GM13977 (cell line): Measurements from ENCODE around the gene APC.

Experiments used
- DNase-seq: peaks from one replicate; pipeline ENCODE4 v3.0.0; 2012; ENCODE audit warnings: low spot score
- in situ Hi-C: fragments of 300-500 bp; cut with MboI; formaldehyde crosslinking; loops from one replicate; pipeline ENCODE4 v1.12.0; 2022; ENCODE audit warnings: low sequenced_read_pairs, low pct_unique_long_range_greater_than_20kb, mixed read lengths, inconsistent platforms; ENCODE audit not compliant: unreplicated experiment
- TF ChIP-seq, protein P1 (sequence below): IDR thresholded peaks from 2 replicates; pipeline ENCODE4 v1.5.1; 2012; ENCODE audit warnings: mild to moderate bottlenecking, control low read depth; ENCODE audit not compliant: insufficient read depth; ENCODE audit errors: extremely low read depth, missing control alignments

APC gene

DNA sequence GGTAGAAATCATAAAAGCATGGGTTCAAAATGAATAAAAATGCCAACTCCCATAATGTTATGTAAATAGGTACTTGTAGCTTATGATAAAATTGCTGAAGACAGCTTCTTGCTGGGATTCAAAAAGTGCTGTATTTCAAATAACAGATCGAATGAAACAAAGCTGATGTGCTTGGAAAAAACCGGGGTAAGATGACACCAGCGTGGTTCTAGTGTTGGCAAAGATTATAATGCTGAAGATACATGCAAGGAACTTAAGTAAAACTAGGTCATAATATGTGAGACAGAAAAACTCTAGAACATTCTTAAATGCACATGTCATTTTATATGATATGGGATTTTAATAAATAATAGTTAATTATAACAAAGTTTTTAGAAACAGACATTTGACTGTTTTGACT, 44.4 kb upstream of the APC start:
- TF ChIP-seq, protein P1, sequence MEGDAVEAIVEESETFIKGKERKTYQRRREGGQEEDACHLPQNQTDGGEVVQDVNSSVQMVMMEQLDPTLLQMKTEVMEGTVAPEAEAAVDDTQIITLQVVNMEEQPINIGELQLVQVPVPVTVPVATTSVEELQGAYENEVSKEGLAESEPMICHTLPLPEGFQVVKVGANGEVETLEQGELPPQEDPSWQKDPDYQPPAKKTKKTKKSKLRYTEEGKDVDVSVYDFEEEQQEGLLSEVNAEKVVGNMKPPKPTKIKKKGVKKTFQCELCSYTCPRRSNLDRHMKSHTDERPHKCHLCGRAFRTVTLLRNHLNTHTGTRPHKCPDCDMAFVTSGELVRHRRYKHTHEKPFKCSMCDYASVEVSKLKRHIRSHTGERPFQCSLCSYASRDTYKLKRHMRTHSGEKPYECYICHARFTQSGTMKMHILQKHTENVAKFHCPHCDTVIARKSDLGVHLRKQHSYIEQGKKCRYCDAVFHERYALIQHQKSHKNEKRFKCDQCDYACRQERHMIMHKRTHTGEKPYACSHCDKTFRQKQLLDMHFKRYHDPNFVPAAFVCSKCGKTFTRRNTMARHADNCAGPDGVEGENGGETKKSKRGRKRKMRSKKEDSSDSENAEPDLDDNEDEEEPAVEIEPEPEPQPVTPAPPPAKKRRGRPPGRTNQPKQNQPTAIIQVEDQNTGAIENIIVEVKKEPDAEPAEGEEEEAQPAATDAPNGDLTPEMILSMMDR, result no peak
- in situ Hi-C loops, result no loop called here

DNA sequence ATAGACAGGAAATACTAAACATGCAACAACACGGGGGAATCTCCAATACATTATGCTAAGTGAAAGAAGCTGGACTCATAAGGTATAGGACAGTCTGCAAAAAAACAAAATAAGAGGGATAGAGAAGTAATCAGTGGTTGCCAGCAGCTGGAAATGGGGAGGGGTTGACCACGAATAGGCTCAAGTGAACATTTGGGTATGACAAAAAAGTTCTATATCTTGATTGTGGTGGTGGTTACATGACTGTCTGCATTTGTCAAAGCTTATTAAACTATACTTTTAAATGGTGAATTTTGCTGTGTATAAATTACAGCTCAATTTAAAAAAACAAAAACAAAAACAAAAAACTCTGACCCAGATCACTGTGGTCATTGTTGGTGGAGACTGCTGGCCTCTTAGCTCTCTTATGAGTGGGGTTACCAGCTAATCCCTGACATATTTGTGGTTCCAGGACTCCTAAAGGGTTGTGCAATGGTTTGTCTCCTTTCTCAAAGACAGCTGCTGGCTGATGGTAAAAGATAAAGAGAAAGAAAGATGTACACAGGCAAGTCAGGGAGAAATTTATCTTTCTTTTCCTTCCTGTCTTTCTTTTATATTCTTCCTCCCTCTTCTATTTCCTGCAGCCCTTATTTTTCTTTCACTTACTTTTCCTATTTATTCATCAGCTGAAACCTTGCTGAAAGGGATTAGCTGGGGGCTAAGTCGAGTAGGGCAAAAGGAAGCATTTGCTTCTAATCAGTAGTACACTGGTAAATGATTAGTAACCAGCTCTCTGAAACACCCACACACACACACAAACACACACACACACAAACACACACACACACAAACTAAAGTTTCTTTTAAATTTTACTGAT, 42.6 kb upstream of the APC start:
- no peak for DNase-seq
- in situ Hi-C loops, result no loop called here
- TF ChIP-seq, protein P1, result no peak

More for the DNA sequence above, 44.4 kb upstream of the APC start:
- DNase-seq, result no peak

DNA sequence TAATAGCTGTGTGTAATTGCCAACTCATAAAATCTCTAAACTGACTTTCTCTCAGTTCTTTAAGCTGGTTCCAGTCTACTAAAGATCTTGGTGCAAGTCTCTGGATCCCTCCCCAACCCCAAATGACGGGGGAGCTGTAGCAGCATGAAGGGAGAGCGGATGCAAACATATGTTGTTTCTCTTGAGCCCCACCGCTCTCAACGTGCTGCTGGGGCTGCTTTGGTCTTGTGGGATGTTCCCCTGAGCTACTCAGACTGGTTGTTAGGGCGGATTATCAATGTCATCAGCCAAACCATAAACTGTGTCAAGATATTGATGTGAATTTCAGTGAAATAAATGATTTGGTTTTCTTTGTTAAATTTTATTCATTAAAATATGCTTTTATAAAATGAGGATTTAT, 40.9 kb upstream of the APC start:
- in situ Hi-C loops, result no loop called here
- TF ChIP-seq, protein P1, result no peak
- DNase-seq, result no peak

DNA sequence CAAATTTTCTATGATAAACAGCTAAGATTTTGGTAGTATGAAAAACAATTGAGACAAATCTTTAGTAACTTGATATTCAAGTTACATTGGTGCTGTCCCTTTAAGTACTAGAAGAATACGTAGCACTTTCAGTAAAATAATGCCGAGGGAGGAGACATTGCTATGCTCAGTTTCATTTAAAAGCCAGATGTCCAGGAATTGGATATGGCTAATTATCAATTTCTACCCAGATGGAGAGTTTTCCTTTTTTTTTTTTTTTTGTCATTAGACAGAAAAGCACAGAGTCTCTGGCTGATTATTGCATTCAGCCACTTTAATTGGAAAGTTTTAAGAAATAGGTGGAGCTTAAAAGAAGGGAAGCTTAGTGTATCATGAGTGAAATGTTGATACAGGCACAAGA, 40.4 kb upstream of the APC start:
- in situ Hi-C loops, result no loop called here

DNA sequence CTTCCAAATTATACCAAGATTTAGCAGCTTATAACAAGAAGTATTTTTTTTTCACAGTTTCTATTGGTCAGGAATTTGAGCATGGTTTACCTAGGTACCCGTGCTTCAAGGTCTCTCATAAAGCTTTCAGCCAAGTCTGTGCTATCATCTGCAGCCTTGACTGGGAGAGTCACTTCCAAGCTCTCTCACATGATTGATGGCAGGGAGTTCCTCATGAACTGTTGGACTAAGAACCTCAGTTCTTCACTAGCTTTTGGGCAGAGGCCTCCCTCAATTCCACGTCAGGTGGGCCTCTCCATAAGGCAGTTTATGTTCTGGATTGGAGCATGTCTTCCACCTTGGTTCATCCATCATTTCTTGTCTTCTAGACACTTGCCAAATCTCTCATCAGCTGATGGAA, 39.9 kb upstream of the APC start:
- TF ChIP-seq, protein P1, result no peak
- in situ Hi-C loops, result no loop called here
- DNase-seq, result no peak

More for the DNA sequence above, 40.4 kb upstream of the APC start:
- TF ChIP-seq, protein P1, result no peak
- DNase-seq, result no peak

DNA sequence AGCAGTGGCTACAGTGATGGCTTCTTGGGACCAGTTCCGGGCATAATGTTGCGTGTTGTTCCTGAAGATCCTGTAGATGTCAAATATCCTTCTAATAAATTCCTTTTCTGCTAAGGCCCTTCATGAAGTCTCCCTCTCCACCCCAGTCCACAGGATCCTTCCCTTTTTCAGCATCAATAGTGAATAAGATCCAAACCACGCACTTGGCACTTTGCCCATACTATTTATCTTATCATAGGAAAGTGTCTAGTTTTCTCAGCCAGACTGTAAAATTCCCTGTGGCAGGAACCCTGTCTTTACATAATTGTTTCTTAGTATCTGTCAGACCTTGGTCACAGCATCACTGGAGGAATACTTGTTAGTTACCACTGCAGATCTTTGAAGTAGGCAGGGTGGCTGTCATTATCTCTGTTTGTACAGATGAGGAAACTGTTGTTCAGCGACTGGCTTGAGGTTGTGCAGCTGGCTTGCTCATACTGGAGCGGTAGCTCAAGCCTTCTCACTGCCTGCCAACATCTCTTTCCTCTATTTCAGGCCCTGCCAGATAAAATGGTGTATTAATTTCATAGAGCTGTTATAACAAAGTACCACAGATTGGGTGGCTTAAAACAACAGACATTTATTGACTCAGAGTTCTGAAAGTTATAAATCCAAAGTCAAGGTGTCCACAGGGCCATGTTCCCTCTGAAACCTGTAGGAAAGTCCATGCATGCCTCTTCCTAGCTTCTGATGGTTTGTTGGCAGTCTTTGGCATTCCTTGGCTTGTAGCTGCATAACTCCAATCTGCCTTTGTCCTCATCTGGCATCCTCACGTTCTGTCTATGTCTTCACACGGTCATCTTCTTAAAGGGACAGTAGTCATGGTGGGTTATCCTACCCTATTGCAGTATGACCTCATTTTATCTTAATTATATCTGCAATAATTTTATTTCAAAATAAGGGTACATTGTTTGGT, 33.5 kb upstream of the APC start:
- no peak for DNase-seq
- in situ Hi-C loops, result no loop called here
- TF ChIP-seq, protein P1, result no peak
